HG02588 (cell line): ENCODE data around the gene KCNV2.
"Not testable (repeated sequence)": the region's sequence is repeated elsewhere in the genome, so short reads cannot be mapped to it uniquely, and the experiment has no call there.

ENCODE experiments used
- ATAC-seq: cut with Tn5 transposase; IDR thresholded peaks from one replicate; pipeline ENCODE4 v1.9.1; 2021; ENCODE audit warnings: mild to moderate bottlenecking, moderate library complexity; ENCODE audit not compliant: unreplicated experiment

KCNV2 gene

DNA sequence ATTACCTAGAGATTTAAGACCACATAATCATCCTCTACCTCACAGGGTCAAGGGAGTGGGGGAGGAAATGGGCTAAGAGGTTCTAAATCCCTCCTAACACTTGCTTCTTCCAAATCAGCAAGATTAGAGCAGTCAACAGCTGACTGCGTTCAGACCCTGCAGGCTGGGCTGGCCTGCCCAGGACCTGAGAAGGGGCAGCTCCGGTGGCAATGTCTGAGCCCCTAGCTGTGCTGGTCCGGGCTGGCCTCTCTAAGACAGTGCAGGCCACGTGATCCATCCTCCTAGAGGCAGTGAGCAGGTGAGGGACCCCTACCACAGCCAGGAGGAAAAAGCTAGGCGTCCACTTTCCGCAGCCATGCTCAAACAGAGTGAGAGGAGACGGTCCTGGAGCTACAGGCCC is at the start of gene KCNV2:
Gene KCNV2, plus strand, starts transcription at position 126 of the 400 bp plus-strand sequence. Its CDS starts 230 bp downstream, at position 356.
- no peak for ATAC-seq

DNA sequence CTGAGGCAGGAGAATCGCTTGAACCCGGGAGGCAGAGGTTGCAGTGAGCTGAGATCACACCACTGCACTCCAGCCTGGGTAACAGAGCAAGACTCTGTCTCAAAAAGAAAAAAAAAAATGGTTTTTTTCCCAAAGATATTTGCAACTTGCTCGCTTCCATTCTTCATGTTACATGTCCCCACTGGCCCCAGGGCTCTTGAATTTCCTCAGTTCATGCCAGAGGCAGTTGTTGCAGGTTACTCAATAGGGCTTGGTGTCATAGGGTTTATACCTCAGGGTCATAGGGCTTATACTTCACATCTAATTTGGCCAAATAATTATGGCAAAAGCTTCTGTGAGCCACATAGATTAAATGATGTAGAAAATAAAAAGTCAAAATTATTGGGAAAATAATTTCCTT is 44.1 kb upstream of the KCNV2 start:
- no peak for ATAC-seq

DNA sequence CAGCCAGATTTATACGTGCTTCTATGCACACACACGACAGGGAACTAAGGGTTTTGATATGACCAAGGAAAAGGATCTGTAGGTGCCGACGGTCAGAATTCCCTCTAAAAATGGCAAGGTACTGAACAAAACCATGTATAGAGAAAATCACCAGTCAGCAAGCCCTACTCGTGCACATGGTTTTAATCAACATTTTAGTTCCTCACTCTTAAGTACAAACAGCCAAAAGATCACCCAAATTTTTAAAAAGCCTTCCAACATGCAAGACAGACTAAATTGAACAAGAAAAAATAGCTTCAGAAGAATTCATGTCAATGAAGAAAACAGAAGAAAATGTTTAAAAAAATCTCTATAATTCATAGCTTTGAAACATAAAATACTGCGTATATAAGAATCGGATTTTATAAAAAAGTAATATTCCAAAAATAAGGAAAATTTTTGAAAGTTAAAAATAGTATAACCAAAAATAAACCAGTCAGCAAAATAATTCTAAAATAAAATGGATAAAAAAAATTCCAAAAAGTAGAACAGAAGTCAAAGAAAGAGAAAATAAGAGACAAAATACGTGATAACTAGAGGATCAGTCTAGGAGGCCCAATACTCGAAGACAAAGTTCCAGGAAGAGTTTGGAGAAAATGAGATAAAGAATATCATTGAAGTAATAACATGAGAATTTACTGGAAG is 43.0 kb upstream of the KCNV2 start:
- ATAC-seq = no peak

DNA sequence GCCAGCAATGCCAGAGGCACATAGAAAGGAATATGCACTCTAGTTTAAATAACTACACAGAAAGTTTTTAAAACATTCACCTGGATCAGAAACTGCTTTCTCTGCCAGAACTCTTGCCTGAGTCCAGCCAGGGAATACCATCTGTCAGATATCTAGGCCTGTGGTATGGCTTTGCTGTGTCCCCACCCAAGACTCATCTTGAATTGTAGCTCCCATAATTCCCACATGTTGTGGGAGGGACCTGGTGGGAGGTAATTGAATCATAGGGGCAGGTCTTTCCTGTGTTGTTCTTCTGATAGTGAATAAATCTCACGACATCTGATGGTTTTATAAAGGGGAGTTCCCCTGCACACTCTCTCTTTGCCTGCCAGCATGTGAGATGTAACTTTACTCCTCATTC is 41.5 kb upstream of the KCNV2 start:
- ATAC-seq = no peak

DNA sequence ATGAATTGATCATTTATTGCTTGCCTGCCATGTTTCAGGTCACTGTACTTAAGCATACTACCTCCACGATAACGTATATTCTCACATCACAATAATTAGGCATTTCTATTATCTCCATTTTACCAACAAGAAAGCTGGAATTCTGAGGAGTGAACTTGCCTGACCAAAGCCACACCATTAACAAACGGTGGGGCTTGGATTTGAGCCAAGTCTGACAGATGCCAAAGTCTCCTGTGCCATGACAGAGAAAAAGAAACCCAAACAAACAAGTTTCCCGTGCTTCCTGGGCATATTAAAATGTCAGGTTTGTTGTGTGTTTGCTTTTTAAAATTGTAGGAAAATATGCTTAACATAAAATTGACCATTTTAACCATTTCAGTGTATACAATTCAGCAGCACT is 40.8 kb upstream of the KCNV2 start:
- ATAC-seq = no peak

DNA sequence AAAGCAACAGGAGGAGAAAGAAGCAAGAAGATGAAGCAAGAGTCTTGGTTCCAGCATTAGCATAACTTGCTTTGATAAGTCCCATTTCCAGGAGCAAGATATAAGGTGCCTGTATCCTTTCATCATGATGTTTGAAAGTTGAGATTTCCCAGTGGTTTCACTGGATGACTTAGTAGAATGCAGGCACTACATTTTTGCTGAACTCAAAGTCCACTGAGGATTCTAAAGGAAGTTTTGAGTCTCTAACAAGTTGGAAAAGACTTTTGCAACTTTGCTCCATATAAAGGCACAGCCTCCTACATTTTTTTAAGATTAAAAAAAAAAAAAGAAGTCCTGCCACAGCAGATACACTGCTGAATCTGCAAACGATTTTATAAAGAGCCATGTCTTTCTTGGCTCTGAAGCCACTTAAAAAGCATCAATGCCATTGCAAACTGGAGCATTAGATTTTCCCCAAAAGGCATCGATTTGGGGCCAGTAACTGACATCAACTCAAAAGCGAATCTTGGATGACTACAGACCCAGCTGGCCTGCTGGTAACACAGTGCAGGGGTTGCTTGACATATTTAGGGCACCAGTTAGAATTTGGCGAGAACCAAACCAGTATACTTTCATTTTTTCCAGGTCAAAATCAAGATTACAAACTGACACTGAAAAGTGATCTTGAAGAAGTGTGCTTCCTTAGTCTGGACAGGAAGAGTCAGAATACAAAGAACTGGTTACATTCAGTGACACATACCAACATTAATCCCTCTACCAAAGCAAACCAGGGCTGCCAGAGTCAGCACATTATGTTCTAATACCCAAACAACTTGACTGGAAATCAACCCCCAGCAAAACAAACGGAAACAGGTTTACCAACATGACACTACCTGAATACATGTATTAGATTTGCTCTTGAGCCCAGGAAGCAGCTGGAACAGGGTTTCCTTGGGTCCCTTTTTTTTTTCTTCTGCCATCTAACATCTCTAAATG is 39.1 kb upstream of the KCNV2 start:
- no peak for ATAC-seq

DNA sequence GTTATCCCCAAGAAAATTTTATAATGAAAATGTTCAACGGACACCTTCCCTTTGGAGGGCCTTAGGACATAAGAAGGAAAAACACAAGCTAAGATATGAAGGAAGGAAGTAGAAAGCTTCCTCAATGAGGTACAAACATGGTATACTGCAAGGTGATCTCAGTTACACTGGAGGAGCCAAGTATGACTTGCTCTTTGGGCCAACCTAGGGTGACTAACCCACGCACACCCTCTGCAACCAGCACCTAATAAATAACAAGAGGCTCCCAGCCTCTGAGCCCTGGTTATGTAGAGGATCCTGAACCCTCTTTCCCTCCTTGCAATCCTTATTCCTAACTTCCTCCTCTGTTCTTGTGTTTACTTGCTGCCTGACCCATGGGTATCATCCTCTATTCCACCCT is 38.3 kb upstream of the KCNV2 start:
- no peak for ATAC-seq

DNA sequence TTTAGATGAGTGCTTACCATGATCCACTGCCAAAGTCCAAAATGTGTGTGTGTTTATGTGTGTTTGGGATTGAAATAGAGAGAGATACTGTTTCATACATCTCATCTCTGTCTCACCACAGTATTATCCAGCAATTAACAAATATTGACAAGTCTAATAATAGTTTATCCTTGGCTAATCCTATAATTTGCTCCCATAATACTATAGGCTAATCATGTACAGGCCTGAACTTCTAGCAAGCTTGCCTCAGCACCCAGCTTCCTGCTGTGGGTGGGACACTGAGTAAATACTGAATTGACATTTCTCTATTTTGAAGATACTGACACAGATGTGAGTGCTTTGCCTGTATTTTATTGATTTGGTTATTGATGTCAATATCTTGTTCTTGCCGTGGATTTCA is 35.3 kb upstream of the KCNV2 start:
- ATAC-seq = no peak

DNA sequence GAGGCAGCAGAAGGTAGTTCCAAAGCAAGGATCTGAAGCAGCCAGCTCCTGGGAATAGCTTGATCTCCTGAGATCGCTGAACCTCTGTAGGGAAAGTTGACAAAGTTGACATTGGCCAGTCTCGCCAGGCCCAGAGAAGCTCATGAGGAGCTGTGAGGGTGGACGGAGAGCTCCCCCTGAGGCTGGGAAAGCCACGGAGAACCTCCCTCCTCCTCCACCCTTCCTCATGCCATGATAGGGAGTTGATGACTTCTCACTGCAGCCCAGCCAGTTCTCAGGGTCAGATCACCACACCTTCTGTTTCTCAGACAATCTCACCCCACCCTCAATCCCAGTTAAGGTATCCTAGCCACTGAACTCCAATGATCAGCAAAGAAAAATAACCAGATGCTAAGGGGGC is 30.4 kb upstream of the KCNV2 start:
- no peak for ATAC-seq

DNA sequence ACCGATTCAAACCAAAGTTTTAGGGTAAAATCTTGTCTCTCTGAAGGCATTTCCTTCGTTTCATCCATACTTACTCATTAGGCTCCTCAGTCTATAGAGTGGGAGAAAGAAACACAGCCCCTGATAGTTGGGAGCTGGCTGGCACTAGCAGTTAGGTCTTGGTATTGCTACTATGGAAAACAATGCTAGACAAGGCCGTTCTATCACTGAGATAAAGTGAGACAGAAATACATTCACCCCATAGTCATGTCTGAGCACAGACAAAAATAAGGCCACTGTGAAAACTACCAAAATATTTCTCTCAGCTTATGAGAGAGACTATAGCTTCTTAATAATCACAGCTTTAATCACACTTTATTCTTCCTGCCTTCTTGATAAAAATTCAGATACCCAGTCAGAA is 28.7 kb upstream of the KCNV2 start:
- no peak for ATAC-seq

DNA sequence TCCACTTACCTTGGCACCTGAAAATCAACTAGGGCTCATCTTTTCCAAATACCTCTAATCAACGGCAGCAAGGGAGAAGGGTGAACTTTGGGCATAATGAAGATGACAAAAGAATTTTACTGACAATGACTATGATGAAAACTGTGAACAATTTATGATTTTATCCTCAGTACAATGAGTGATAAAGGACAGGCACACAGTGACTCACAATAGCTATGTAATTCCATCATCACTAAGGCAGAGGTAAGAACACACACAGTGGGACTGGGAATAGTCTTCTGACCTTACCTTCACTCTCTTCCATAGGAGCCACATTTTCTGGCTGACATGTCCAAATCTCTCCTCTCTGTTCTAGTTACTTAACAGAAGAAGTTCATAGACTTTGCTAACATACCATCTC is 26.1 kb upstream of the KCNV2 start:
- ATAC-seq = no peak

DNA sequence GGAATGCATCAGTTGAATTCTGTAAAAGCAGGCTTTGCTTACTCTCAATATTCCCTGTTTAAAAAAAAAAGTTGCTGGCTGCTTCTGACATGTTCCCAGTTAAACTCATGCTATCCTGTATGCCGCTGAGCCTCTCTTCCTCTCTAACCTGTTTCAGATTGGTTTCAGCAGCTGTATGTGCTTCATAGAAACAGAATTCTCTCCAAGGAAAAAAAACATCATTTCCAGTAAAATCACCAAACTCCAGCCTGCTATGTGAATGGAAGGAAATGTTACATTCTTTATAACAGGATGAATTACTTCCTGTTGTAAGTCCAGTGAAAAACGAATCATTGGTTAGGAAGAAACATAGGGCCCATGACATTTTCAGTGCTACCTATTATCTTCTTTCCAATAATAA is 25.7 kb upstream of the KCNV2 start:
- ATAC-seq = no peak

DNA sequence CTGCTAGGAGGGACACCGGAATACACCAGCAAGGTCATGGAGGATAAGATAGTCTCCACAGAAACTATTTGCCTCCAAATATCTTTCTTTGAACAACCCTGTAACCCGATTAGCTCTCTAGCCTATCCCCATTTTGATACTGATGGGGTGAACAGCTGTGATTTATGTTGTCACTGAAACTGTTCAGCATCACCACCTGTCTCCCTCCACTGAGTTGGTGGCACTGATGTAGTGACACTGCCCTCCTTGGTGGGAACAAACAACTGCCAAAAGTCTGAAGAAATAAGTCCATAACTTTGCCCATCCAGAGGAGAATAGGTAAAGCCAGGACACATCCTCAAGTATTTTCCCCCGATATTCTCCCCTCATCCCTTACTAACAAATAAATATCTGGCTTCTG is 24.3 kb upstream of the KCNV2 start:
- no peak for ATAC-seq

DNA sequence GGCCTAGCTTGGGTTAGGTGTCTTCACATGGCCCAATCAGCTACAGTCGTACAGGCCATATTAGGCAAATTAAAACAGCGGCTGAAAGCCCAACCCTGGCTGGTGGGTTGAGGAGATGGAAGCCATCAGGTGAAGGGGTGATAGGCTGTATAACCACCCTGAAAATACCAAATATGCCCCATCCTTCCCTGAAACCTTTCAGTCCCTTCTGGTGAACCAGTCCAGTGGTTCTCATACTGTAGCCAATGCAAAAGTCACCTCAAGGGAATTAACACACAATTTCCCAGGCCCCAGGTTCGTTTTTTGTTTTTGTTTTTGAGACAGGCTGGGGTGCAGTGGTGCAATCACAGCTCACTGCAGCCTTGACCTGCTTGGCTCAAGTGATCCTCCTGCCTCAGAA is 19.8 kb upstream of the KCNV2 start:
- ATAC-seq = peak; percentile 86

DNA sequence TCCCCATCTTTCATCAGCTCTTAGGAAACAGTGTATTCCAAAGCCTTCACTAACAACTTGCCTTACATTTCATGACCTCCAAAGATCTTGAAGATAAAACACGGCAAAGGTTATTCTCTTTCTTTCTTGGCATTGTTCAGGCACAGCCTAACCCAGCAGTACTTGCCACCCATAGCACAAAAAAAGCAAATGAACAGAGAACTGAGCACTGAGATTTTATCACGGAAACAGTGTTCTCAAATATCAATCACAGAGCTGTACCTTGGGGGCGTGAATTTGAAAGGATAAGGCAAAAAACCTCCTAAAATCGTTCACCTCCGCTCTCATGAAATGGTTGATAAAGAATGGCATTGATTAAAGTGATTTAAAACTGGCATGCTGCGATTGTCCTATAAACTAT is 16.9 kb upstream of the KCNV2 start:
- ATAC-seq = no peak

DNA sequence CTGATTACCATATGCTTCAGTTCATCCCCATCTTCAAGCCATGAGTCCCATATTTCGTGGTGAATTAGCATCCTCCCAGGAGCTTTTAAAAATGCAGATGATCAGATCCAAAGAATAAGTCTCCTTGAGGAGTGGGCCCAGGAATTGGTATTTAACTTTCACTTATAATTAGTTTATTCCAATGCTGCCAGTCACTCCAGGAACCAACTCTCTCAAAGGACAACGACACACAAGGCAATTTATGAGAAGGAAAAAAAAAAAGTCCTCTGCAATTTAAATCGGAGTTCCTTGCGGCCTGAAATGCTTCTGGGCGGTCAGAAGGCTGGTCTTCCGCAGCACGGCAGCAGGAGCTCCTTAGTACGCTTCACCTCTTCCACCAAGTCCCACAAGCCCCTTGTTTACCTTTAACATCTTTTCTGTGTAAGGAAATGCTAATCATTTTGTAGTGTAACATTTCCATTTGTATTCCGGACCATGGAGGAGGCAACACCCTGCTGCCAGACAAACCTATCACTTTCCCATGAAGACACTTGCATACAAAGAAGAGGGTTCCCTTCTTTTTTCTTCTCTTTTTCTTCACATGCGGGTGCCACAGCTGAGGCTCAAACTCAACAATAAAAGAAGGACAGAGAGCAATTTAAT is 16.3 kb upstream of the KCNV2 start:
- no peak for ATAC-seq

DNA sequence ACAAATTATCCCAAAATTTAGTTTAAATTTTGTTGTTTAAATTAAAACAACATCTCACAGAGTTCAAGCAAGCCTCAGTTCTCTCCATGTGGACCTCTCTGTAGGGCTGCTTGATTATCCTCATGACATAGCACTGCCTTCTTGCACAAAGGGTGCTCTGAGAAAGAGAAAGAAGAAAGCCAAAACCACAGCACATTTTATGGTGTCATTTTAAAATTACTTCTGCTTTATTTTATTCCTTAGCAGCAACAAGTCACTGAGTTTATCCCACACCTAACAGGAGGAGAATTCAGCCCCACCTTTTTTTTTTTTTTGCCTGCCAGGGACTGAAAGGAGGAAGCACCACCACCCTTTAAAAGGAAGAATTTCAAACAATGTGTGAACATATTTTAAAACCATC is 12.8 kb upstream of the KCNV2 start:
- no peak for ATAC-seq

DNA sequence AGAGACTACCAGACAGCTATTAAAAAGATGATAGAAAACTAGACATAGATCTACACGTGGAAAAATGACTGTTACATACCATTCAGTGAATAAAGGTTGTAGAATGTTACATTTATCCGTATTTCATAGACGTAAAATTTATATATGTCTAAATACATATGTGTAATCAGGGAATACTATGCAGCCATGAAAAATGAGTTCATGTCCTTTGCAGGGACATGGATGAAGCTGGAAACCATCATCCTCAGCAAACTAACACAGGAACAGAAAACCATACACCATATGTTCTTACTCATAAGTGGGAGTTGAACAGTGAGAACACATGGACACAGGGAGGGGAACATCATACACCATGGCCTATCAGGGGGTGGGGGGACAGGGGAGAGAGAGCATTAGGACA is 10.1 kb upstream of the KCNV2 start:
- not testable (repeated sequence) for ATAC-seq

DNA sequence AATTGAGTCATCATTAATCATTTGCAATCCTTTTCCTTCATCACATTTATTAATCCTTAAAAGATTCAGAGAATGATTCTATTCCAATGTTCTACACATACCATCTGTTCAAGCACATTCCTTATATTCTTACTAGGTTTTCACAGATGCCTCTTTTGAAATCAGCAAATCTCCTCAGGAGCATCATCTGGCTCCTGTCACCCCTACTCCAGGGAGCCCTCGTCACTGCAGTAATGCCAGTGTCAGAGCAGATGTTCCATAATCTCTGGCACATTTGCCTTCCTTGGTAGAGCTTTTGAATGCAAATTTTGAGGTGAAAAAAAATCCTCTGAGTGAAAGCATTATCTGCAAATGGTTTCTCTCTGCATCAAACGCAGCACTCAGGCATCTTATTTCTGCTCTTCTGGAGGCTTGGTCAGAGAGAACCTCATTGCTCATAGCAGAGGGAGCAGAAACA is 7.6 kb upstream of the KCNV2 start:
- ATAC-seq = no peak

DNA sequence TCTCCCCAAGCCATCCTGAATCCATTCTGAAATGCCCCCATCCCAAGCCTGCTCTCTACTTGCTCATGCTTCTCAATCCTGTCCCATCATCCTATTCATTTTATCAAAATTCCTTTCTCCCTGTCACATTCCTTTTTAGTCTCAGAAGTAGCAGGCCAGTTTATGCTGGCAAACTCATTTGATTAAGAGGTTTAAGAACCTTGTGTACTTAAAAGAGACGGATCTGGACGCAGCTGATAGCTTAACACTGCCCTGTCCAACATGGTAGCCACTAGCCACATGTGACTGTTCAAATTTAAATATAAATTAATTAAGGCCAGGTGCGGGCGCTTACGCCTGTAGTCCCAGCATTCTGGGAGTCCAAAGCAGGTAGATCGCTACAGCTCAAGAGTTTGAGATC is 5.6 kb upstream of the KCNV2 start:
- no peak for ATAC-seq

DNA sequence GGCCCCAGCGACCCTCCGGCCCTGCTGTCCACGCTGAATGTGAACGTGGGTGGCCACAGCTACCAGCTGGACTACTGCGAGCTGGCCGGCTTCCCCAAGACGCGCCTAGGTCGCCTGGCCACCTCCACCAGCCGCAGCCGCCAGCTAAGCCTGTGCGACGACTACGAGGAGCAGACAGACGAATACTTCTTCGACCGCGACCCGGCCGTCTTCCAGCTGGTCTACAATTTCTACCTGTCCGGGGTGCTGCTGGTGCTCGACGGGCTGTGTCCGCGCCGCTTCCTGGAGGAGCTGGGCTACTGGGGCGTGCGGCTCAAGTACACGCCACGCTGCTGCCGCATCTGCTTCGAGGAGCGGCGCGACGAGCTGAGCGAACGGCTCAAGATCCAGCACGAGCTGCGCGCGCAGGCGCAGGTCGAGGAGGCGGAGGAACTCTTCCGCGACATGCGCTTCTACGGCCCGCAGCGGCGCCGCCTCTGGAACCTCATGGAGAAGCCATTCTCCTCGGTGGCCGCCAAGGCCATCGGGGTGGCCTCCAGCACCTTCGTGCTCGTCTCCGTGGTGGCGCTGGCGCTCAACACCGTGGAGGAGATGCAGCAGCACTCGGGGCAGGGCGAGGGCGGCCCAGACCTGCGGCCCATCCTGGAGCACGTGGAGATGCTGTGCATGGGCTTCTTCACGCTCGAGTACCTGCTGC is 839 bp downstream of the KCNV2 start:
- no peak for ATAC-seq
